Astrocyte of the cerebellum (primary cell): ENCODE results near the gene TRAPPC12.

Experiments
- DNase-seq: peaks from one replicate; pipeline ENCODE4 v3.0.0-alpha.2; 2011; ENCODE audit warnings: low read depth
- H3K4me3 ChIP-seq: 2 replicates; pipeline ENCODE4 v1.5.1; 2011; ENCODE audit warnings: mild to moderate bottlenecking, low read depth, low read length, moderate library complexity
- in situ Hi-C: cut with HindIII; loops from 2 replicates; pipeline ENCODE4 v1.10.0; 2017; ENCODE audit warnings: low sequenced_read_pairs
- TF ChIP-seq, protein P1 (sequence below): IDR thresholded peaks from 2 replicates; pipeline ENCODE4 v1.5.1; 2012; ENCODE audit warnings: low read length, low read depth, moderate library complexity, mild to moderate bottlenecking; ENCODE audit errors: missing control alignments

The TRAPPC12 gene

DNA sequence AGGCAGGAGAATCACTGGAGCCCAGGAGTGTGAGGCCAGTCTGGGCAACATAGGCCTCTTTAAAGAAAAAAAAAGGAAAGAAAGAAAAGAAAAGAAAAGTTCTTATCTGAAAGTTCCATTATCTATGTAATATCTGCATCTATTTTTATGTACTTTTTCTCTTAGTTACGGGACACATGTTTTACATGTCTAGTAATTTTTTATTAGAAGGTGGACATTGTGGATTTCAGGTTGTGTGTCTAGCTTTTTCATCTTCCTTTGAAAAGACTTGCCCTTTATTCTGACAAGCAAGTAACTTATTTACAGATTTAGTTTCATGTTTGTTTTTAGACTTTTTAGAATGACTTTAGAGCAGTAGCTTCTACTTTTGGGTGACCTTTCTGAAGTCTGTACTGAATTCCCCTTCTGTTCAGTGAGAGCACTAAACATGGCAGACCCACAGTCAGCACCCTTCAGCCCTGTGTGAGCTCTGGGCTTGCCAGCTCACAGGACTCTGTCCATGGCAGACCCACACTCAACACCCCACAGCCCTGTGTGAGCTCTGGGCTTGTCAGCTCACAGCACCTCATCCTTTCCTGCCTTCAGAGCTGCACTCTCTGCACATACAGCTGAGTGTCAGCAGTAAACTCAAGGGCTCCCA is 17.5 kb downstream of the TRAPPC12 start:
- TF ChIP-seq, protein P1, sequence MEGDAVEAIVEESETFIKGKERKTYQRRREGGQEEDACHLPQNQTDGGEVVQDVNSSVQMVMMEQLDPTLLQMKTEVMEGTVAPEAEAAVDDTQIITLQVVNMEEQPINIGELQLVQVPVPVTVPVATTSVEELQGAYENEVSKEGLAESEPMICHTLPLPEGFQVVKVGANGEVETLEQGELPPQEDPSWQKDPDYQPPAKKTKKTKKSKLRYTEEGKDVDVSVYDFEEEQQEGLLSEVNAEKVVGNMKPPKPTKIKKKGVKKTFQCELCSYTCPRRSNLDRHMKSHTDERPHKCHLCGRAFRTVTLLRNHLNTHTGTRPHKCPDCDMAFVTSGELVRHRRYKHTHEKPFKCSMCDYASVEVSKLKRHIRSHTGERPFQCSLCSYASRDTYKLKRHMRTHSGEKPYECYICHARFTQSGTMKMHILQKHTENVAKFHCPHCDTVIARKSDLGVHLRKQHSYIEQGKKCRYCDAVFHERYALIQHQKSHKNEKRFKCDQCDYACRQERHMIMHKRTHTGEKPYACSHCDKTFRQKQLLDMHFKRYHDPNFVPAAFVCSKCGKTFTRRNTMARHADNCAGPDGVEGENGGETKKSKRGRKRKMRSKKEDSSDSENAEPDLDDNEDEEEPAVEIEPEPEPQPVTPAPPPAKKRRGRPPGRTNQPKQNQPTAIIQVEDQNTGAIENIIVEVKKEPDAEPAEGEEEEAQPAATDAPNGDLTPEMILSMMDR = no peak
- no peak overlapping the region for H3K4me3 ChIP-seq
- no peak for DNase-seq
- in situ Hi-C loops = no loop called here

GRCh38 chr2:3398857-3399256 is 19.4 kb downstream of the TRAPPC12 start:
- no peak for DNase-seq
- no peak overlapping the region for H3K4me3 ChIP-seq
- in situ Hi-C loops = no loop called here
- TF ChIP-seq, protein P1 = no peak

- TF ChIP-seq, protein P1 = no peak
- in situ Hi-C loops = no loop called here
- H3K4me3 ChIP-seq = no peak overlapping the region
- DNase-seq = no peak
These were observed 19.9 kb downstream of the TRAPPC12 start for GRCh38 chr2:3399381-3399780.

GRCh38 chr2:3399829-3400228 is 20.3 kb downstream of the TRAPPC12 start:
- in situ Hi-C loops = no loop called here
- H3K4me3 ChIP-seq = no peak overlapping the region
- no peak for DNase-seq
- TF ChIP-seq, protein P1 = no peak

DNA sequence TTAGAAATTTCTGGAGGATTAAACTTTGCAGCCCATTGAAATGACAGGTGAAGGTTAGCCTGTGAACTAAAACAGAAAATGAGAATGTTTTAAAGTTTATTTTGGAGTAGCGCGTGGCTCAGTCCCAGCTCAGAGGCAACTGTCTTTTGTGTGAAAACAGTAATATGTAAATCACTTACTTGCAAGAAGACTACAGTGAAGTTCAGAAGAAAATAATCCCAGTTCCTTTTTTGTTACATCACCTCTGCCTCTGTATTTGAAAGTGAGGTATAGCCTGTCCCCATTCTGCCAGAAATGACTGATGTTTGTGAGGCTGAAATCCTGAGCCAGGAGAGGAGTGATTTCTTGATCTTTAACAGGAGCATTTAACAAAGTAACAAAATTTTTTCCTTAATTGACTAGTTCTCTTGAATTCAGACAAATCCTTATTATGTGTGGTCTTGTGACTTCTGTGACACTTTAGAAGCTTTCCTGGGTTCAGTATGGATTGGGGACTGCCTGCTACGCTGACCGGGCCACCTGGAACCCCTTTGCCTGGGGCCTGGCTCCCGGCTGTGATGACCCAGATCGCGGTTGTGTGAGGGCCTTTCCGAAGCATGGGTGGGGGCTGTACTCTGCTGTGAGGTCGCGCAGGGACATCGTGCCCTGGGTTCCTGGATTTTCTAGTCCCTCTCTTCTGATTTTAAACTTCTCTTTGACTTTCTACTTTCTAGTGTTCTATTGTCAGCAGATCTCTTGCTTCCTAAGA is 24.3 kb downstream of the TRAPPC12 start:
- in situ Hi-C loops = no loop called here
- DNase-seq = no peak
- TF ChIP-seq, protein P1 = no peak
- no peak overlapping the region for H3K4me3 ChIP-seq

DNA sequence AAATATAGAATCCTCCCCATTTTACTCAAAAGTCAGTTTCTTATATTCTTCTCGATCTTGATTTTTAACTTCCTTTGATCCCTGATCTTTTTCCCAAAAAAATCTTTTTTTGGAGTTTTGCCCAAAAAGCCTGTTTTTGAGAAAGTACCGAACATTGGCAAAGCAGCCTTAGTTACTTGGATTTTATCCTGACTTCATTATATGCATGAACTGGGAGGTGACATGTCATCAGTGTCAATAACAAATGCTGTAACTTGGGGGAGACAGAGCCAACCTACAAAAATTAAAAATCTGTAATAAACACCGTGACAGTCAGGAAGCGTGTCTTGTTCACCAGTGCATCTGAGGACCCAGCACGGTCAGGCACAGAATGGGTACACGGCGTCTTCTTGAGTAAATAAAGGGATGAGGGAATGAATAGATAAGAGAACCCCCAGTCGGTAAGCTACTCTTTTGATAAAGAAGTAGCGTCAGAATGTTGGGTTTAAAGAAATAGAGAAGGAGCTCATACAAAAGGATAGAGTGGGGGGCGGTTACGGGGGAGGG is 24.9 kb downstream of the TRAPPC12 start:
- no peak for DNase-seq
- in situ Hi-C loops = no loop called here
- TF ChIP-seq, protein P1 = no peak
- H3K4me3 ChIP-seq = no peak overlapping the region
